ENCODE results near the gene STRA6.

The STRA6 gene

DNA sequence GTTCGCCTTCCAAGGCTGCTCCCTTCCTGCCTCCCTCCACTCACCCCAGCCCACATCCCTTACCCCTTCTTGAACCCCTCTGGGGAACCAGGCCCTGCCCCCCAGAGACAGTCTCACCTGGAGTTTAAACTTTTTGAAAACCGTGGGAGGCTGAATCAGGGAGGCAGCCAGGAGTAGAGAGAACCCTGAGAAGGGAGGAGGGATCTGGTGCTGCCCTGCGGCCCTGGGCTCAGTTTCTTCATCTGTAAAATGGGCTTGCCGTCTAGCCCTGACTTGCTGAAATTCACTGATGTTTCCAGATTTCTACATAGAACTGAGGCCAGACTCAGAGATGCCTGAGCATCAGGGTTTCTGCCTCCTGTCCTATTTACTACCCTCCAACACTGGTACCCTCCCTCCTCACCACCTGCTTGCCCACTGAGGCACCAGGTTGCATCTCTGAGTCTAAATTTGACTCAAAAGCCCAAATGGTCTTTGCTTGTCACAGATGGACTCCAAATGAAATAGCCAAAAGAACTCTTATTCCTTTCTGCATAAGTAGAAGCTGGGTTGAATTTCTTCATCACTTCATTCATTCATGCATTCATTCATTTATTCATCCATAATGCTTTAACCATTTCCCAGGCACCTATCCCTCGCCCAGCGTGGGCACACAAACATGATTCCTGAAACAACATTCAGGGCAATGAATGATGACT lies 11.9 kb upstream of the STRA6 start:
- no peaks in the 10 kb centered on the region for H3K9me3 ChIP-seq (ENCODE audit: control insufficient read depth, low read length)
- H3K36me3 ChIP-seq (ENCODE audit: control insufficient read depth, insufficient read depth, low read length) = no peaks in the 10 kb centered on the region
- no peak overlapping the region for H3K4me3 ChIP-seq (ENCODE audit: insufficient read depth, low read depth, low read length)
- peaks cover 49% of the 10 kb centered on the region for H3K4me1 ChIP-seq (ENCODE audit: control insufficient read depth, insufficient read depth, low read length)
- no peaks in the 10 kb centered on the region for H3K27me3 ChIP-seq (ENCODE audit: control insufficient read depth, insufficient read depth, low read length, poor library complexity, severe bottlenecking)
- 40 to 48% methylated on average over 6 of the region's 6 CpGs for WGBS, 2 experiments
- peak overlapping the region; percentile 71 for H3K27ac ChIP-seq (ENCODE audit: insufficient read depth, low read depth, low read length, poor library complexity, severe bottlenecking)

DNA sequence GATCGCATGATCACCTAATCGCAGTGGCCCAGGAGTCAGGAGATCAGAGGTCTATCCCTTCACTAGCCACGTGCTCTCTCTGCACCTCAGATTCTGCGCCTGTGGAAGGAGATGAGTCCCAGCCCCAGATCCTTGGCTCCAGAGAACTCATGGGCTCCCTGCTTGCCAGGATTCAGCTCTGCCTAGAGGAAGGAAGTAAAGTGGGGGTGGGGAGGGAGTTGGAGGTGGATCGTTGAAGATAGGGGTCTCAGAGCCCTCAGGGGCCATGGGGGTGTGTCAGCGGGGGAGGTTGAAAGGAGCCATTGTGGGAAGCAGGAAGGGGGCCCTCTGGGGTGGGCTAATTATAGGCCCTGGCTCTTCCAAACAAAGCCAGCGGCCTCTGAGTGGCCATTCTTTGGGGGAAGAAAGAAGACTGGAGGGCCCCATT lies 11.3 kb upstream of the STRA6 start:
- Histone ChIP-seq H3K27me3 (ENCODE audit: control insufficient read depth, insufficient read depth, low read length, poor library complexity, severe bottlenecking) (no peaks in the 10 kb centered on the region), H3K4me1 (ENCODE audit: control insufficient read depth, insufficient read depth, low read length) (peaks cover 55% of the 10 kb centered on the region), H3K4me3 (ENCODE audit: insufficient read depth, low read depth, low read length) (no peak overlapping the region), H3K9me3 (ENCODE audit: control insufficient read depth, low read length) (no peaks in the 10 kb centered on the region), H3K36me3 (ENCODE audit: control insufficient read depth, insufficient read depth, low read length) (no peaks in the 10 kb centered on the region), H3K27ac (ENCODE audit: insufficient read depth, low read depth, low read length, poor library complexity, severe bottlenecking) (peak overlapping the region; percentile 74)
- 13 to 16% methylated on average over 7 of the region's 7 CpGs for WGBS, 2 experiments

DNA sequence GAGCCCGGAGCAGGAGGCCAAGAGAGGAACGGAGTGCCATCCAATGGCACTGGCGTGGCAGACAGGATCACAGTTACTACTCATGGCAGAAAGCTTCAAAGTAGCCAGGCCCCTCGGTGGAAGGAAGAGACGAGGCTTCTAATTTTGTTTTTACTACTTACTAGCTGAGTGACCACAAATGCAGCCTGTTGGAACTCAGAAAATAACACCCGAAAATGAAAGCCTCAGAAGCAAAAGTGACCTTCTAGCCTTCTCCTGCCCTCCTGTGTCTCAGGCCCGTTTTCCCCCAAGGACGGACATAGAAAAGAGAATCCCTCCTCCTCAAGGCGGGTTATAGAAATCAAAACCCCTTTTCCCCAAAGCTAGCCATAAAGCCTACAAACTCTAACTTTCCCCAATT lies 9.9 kb upstream of the STRA6 start:
- 84 to 85% methylated on average over 9 of the region's 9 CpGs for WGBS, 2 experiments
- H3K27me3 ChIP-seq (ENCODE audit: control insufficient read depth, insufficient read depth, low read length, poor library complexity, severe bottlenecking) = no peaks in the 10 kb centered on the region
- H3K4me3 ChIP-seq (ENCODE audit: insufficient read depth, low read depth, low read length) = no peak overlapping the region
- H3K36me3 ChIP-seq (ENCODE audit: control insufficient read depth, insufficient read depth, low read length) = no peaks in the 10 kb centered on the region
- H3K27ac ChIP-seq (ENCODE audit: insufficient read depth, low read depth, low read length, poor library complexity, severe bottlenecking) = no peak overlapping the region
- H3K9me3 ChIP-seq (ENCODE audit: control insufficient read depth, low read length) = no peaks in the 10 kb centered on the region
- peaks cover 60% of the 10 kb centered on the region for H3K4me1 ChIP-seq (ENCODE audit: control insufficient read depth, insufficient read depth, low read length)

DNA sequence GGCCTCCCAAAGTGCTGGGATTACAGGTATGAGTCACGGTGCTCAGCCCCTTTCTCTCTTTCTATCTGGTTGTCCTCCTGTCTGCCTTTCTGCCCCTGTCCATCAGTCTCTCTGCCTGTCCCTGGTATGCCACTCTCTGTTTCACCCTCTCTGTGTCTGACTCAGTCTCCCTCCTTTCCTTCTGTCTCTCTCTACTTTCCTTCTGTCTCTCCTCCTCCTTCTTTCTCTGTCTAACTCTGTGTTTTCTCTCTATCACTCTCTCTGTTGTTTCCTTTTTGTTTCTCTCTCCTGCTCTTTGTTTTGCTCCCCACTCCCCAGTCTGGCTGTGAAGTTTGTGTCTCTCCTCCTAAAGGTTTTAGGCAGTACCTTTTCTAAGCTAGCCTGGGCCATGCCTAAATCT lies 9.1 kb upstream of the STRA6 start:
- WGBS, 2 experiments = 90% methylated on average over 1 of the region's 1 CpG
- H3K4me3 ChIP-seq (ENCODE audit: insufficient read depth, low read depth, low read length) = no peak overlapping the region
- no peaks in the 10 kb centered on the region for H3K9me3 ChIP-seq (ENCODE audit: control insufficient read depth, low read length)
- H3K27me3 ChIP-seq (ENCODE audit: control insufficient read depth, insufficient read depth, low read length, poor library complexity, severe bottlenecking) = no peaks in the 10 kb centered on the region
- H3K27ac ChIP-seq (ENCODE audit: insufficient read depth, low read depth, low read length, poor library complexity, severe bottlenecking) = no peak overlapping the region
- no peaks in the 10 kb centered on the region for H3K36me3 ChIP-seq (ENCODE audit: control insufficient read depth, insufficient read depth, low read length)
- peaks cover 65% of the 10 kb centered on the region for H3K4me1 ChIP-seq (ENCODE audit: control insufficient read depth, insufficient read depth, low read length)

- Histone ChIP-seq H3K36me3 (ENCODE audit: control insufficient read depth, insufficient read depth, low read length) (no peaks in the 10 kb centered on the region), H3K4me3 (ENCODE audit: insufficient read depth, low read depth, low read length) (no peak overlapping the region), H3K4me1 (ENCODE audit: control insufficient read depth, insufficient read depth, low read length) (peaks cover 59% of the 10 kb centered on the region), H3K9me3 (ENCODE audit: control insufficient read depth, low read length) (no peaks in the 10 kb centered on the region), H3K27me3 (ENCODE audit: control insufficient read depth, insufficient read depth, low read length, poor library complexity, severe bottlenecking) (no peaks in the 10 kb centered on the region), H3K27ac (ENCODE audit: insufficient read depth, low read depth, low read length, poor library complexity, severe bottlenecking) (no peak overlapping the region)
These were observed 8.1 kb upstream of the STRA6 start for GRCh38 chr15:74210729-74211128.

DNA sequence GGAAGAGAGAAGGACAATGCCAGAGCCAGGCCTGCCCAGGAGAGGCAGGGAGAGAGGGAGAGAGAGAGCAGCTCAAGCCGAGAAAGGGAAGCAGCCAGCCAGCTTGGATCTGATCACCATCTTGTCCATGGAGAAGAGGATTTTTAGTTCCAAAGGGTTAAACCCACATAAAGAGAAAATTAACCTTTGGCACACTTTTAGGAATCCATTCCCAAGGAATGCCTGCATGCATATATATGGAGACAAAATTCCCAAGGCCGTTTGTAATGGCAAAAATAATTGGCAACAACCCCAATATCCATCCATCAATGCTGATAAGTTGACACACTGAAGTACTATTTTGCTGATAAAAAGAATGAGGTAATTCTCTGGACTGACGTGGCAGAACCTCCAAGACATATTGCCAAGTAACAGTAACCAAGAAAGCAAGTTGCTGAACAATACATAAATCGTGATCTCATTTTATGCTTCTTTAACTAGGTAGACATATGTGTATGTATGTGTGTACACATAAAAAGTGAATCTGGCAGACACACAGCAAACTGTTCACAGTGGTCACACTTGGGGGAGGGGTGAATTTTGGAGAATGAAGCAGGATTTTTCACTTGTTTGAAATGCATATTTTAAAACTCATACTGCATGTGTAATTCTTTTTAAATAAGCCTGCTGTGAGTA lies 7.5 kb upstream of the STRA6 start:
- no peak overlapping the region for H3K4me3 ChIP-seq (ENCODE audit: insufficient read depth, low read depth, low read length)
- no peaks in the 10 kb centered on the region for H3K36me3 ChIP-seq (ENCODE audit: control insufficient read depth, insufficient read depth, low read length)
- 89 to 91% methylated on average over 4 of the region's 4 CpGs for WGBS, 2 experiments
- H3K4me1 ChIP-seq (ENCODE audit: control insufficient read depth, insufficient read depth, low read length) = peaks cover 58% of the 10 kb centered on the region
- H3K9me3 ChIP-seq (ENCODE audit: control insufficient read depth, low read length) = no peaks in the 10 kb centered on the region
- no peak overlapping the region for H3K27ac ChIP-seq (ENCODE audit: insufficient read depth, low read depth, low read length, poor library complexity, severe bottlenecking)
- no peaks in the 10 kb centered on the region for H3K27me3 ChIP-seq (ENCODE audit: control insufficient read depth, insufficient read depth, low read length, poor library complexity, severe bottlenecking)

DNA sequence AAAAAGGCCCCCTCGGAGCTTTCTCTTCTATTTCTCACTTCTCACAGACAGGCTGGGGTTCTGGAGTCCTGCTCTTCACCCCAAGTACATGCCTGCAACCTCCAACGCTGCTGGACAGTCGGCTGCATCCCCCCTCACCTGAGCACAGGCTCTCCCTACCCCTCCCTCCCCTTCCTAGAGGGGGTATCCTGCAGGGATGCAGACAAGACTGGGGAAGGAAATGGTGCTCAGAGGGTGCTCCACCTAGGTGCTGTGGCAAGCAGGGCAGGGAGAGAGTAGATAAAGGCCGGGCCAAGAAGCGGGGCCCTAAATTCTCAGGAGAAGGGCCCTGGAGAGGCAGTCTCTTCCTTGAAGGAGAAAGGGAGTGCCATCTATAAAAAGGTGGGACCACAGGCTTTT lies 7.0 kb upstream of the STRA6 start:
- Histone ChIP-seq H3K36me3 (ENCODE audit: control insufficient read depth, insufficient read depth, low read length) (no peaks in the 10 kb centered on the region), H3K4me3 (ENCODE audit: insufficient read depth, low read depth, low read length) (no peak overlapping the region), H3K27me3 (ENCODE audit: control insufficient read depth, insufficient read depth, low read length, poor library complexity, severe bottlenecking) (no peaks in the 10 kb centered on the region), H3K9me3 (ENCODE audit: control insufficient read depth, low read length) (no peaks in the 10 kb centered on the region), H3K4me1 (ENCODE audit: control insufficient read depth, insufficient read depth, low read length) (peaks cover 57% of the 10 kb centered on the region), H3K27ac (ENCODE audit: insufficient read depth, low read depth, low read length, poor library complexity, severe bottlenecking) (no peak overlapping the region)
- 55 to 59% methylated on average over 5 of the region's 5 CpGs for WGBS, 2 experiments

- H3K27ac ChIP-seq (ENCODE audit: insufficient read depth, low read depth, low read length, poor library complexity, severe bottlenecking) = no peak overlapping the region
- 6 to 9% methylated on average over 11 of the region's 11 CpGs for WGBS, 2 experiments
- H3K9me3 ChIP-seq (ENCODE audit: control insufficient read depth, low read length) = no peaks in the 10 kb centered on the region
- H3K36me3 ChIP-seq (ENCODE audit: control insufficient read depth, insufficient read depth, low read length) = no peaks in the 10 kb centered on the region
- no peak overlapping the region for H3K4me3 ChIP-seq (ENCODE audit: insufficient read depth, low read depth, low read length)
- no peaks in the 10 kb centered on the region for H3K27me3 ChIP-seq (ENCODE audit: control insufficient read depth, insufficient read depth, low read length, poor library complexity, severe bottlenecking)
- peaks cover 57% of the 10 kb centered on the region for H3K4me1 ChIP-seq (ENCODE audit: control insufficient read depth, insufficient read depth, low read length)
These were observed 6.4 kb upstream of the STRA6 start for GRCh38 chr15:74208901-74209559.

DNA sequence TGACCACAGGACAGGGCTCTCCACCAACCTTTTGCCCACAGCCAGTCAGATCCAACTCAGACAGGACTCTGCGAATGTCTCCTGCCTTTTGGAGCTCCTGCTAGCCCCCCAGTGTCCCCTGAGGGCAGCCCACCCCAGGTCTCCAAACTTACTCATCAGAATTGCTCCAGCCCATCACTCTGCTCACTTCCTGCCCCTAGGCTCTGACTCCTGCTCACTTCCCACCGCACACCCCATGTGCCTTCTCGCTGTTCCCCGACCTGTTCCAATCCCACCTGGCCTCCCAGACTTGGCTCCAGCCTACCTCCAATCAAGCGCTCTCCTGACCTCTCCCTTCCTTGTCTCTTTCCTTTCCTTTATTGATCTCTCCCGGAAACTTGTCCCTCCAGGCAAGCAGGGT lies 5.9 kb upstream of the STRA6 start:
- 57 to 58% methylated on average over 6 of the region's 6 CpGs for WGBS, 2 experiments
- Histone ChIP-seq H3K4me1 (ENCODE audit: control insufficient read depth, insufficient read depth, low read length) (peaks cover 57% of the 10 kb centered on the region), H3K27me3 (ENCODE audit: control insufficient read depth, insufficient read depth, low read length, poor library complexity, severe bottlenecking) (no peaks in the 10 kb centered on the region), H3K27ac (ENCODE audit: insufficient read depth, low read depth, low read length, poor library complexity, severe bottlenecking) (no peak overlapping the region), H3K9me3 (ENCODE audit: control insufficient read depth, low read length) (no peaks in the 10 kb centered on the region), H3K4me3 (ENCODE audit: insufficient read depth, low read depth, low read length) (no peak overlapping the region), H3K36me3 (ENCODE audit: control insufficient read depth, insufficient read depth, low read length) (no peaks in the 10 kb centered on the region)

DNA sequence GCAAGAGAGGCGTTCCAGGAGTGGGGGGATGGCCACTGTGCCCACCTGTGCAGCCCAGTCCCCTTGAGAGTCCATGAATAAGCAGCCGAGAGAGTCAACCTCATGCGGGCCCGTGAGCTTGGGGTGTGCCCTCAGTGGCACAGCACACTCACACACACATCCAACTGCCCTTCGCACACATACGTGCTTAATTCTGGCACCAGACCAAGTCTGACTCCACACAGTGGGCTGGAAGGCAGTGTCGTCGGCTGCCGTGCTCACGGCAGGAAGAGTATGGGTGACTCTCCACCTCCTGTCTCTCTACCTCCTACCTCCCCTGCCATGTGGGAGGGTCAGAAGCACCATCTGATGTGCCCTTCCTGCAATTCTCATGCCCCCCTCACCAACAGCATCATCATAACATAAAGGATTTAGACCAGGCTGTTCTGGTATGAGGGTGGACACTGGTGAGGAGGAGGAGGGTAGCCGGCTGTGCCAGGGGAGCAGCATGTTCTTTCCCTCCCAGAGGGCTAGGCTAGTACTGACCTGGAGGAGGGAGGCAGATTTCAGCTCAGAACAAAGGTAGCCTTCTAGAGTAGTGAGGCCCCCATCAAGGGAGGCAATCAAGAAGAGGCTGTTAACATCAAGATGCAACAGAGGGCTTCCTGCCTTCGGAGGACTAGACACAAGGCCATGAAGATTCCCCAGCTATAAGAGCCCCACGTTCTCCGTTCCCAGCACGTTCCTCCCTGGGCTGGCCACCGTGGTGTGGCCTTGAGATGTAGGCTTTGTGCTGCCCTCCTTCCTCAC lies 5.3 kb upstream of the STRA6 start:
- Histone ChIP-seq H3K9me3 (ENCODE audit: control insufficient read depth, low read length) (no peaks in the 10 kb centered on the region), H3K27me3 (ENCODE audit: control insufficient read depth, insufficient read depth, low read length, poor library complexity, severe bottlenecking) (no peaks in the 10 kb centered on the region), H3K4me3 (ENCODE audit: insufficient read depth, low read depth, low read length) (no peak overlapping the region), H3K27ac (ENCODE audit: insufficient read depth, low read depth, low read length, poor library complexity, severe bottlenecking) (no peak overlapping the region), H3K36me3 (ENCODE audit: control insufficient read depth, insufficient read depth, low read length) (no peaks in the 10 kb centered on the region), H3K4me1 (ENCODE audit: control insufficient read depth, insufficient read depth, low read length) (peaks cover 57% of the 10 kb centered on the region)
- WGBS, 2 experiments = 93 to 95% methylated on average over 16 of the region's 16 CpGs

Data from ectodermal cell (in vitro differentiated cells).